GM18861 (cell line): ENCODE results near the gene TMEM184C.

Experiments used
- ATAC-seq: cut with Tn5 transposase; IDR thresholded peaks from one replicate; pipeline ENCODE4 v1.9.1; 2021; ENCODE audit not compliant: unreplicated experiment

Gene TMEM184C

GRCh38 chr4:147599206-147599605, 18.0 kb upstream of the TMEM184C start:
- no peak for ATAC-seq

DNA sequence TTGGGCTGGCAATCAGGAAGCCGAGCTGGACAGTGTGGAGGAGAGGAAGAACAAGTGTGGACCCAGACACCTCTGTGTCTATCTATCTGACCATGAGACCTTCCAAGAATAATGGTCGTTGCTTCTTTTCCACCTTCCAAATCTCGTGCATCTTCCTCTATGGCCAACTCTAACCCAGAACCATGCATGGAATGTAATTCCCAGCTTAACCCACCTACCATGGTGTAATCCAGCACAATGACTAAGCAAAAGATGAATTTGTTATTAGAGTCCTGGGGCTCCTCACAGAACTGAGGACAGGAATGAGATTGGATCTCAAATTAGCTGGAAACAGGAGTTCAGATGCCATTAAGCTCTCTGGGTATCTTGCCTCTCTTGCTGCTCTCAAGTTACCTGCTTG, 17.4 kb upstream of the TMEM184C start:
- ATAC-seq: no peak

- no peak for ATAC-seq
Observed at GRCh38 chr4:147605499-147605898, 11.7 kb upstream of the TMEM184C start.

DNA sequence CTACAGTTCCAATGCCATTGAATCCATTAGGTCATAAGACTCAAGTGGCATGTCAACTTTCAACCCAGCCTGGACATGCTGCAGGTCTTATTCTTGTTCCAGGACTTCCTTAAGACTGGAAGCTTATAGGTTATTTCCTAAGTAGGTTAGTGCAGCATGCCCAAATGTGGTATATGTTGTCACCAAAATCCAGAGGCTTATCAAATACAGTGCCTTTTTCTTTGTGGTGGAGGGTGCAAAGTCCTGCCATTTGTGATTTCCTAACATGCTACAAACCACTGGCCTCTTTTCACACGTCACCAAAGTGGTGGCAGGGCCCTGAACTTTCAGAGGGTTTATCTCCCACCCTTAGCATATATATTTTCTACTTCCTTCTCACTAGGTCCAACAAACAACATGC, 9.7 kb upstream of the TMEM184C start:
- ATAC-seq: no peak

- no peak for ATAC-seq
Observed at GRCh38 chr4:147610686-147611085, 6.5 kb upstream of the TMEM184C start.

DNA sequence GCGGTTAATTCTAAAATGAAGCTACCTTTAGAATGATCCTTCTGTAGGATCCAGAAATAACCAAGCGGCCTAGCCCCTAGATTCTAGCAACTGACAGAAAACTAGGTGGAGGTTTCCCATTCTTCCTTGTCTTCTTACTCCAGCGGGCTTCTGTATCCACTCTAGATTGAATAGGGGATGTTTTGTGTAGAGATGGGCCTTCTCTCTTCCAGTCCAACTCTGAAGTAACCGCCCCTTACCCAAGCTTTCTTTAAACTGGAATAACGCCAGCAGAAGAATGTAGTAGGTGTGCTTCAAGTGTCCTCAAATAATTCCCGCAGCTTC, 386 bp upstream of the TMEM184C start:
- ATAC-seq: peak; percentile 11

DNA sequence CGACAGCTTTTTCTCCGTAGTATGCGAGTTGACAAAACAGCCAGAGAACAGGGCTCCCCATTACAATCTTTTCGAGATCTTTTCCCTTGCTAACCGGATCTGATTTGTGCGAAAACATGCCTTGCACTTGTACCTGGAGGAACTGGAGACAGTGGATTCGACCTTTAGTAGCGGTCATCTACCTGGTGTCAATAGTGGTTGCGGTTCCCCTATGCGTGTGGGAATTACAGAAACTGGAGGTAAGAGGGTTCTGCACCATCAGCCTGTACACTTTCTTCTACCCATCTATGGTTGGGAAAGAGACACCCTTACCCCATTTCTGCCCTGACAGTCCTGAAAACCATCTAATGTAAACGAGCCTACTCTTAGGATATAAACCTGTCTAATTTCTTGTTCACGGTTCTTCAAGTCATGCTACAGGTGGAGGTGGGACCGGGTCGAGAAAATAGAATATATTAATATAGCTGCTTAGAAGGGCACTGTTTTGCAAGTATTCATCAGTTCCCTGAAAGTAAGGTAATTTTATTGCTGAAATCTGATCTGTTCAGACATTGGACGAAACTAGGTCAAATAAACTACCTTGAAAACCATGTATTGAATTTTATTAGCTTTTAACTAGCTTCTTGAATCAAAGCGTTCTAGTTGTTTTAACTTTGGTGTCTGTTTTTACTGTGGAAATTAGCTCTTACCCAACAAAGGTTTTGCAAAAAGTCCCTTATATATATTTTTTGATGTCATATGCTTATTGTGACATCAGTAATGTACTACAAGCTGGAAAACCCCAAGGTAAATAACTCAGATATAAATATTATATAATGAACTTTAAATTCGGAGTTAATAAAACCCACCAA, 869 bp downstream of the TMEM184C start:
- peak; percentile 3 for ATAC-seq

DNA sequence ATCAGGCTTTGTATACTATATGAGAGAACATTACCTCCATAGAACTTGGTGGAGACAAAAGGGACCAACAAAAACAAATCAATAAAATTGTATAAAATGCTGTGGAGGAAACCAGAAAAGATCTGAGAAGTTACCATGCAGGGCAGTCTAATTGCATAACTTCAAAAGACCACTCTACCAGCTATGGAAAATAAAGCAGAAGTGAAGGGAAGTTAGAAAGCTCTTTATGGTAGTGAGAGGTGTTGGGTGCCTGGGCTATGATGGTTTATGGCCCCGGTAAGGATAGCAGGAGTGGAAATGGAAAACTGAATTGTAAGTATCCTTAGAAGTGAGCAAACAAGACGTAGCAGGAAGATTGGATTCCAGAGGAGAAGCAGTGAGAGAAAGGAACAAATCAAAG, 3.1 kb downstream of the TMEM184C start:
- ATAC-seq: no peak

DNA sequence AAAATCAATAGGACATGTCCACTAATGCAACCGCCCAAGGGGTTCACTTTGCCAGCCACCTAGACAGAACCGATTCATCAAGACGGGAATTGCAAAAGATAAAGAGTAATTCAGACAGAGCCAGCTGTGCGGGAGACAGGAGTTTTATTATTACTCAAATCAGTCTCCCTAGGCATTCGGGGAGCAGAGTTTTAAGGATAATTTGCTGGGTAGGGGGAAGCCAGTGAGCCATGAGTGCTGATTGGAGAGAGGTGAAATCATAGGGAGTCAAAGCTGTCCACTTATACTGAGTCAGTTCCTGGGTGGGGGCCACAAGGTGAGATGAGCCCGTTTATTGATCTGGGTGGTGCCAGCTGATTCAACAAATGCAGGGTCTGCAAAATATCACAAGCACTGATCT, 8.5 kb downstream of the TMEM184C start:
- ATAC-seq: no peak

DNA sequence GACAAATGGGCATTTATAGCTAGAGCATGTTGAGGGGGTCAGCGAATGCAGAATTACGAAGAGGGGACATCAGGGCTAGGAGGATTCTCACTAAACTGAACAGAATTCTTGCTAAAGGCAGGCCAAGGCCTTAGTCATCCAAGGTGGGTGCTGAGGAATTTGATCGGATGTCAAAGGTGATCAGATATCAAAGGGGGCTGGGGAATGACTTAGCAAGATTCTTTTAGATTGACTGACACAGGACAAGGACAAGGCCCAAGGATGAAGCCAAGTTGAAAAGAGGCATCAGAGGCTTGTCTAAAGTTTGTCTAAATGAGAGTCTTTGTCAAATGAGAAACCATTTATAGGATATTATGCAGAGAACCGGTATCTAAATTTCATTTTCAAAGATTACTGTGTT, 9.7 kb downstream of the TMEM184C start:
- ATAC-seq: no peak

- ATAC-seq: no peak
Observed at GRCh38 chr4:147628415-147628814, 11.2 kb downstream of the TMEM184C start.

GRCh38 chr4:147629783-147630730, 12.9 kb downstream of the TMEM184C start:
- no peak for ATAC-seq

DNA sequence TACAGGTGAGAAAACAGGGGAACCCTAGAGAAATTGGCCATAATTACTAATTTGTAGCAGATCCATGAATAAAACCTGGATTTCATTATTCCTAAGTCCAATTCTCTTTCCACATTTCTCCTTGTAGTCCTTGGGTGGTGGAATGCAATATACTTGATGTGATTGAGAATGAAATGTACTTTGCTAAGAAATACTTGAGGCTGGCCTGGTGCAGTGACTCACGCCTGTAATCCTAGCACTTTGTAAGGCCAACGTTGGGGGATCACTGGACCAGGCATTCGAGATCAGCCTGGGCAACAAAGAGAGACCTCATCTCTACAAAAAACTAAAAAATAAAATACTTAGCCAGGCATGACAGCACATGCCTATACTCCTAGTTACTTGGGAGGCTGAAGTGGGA, 15.9 kb downstream of the TMEM184C start:
- no peak for ATAC-seq

DNA sequence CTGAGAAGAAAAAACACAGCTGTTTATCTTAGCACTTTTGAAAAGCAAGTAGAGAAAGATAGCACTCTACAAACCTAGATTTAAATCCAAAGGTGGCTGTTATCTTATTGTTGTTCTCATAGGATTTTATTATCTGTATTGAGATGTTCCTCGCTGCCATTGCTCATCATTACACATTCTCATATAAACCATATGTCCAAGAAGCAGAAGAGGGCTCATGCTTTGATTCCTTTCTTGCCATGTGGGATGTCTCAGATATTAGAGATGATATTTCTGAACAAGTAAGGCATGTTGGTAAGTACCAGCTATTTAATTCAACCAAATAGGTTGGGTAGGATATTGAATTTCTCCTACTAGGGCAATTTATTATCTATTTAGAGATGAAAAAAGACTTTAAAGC, 16.4 kb downstream of the TMEM184C start:
- no peak for ATAC-seq

- ATAC-seq: no peak
Observed at GRCh38 chr4:147635348-147635747, 18.2 kb downstream of the TMEM184C start.

- ATAC-seq: no peak
Observed at GRCh38 chr4:147638365-147638764, 21.2 kb downstream of the TMEM184C start.

- ATAC-seq: peak; percentile 57
Observed at GRCh38 chr4:147638942-147639341, 21.7 kb downstream of the TMEM184C start.

GRCh38 chr4:147639388-147639787, 22.2 kb downstream of the TMEM184C start:
- ATAC-seq: no peak

GRCh38 chr4:147640331-147640730, 23.1 kb downstream of the TMEM184C start:
- ATAC-seq: no peak

DNA sequence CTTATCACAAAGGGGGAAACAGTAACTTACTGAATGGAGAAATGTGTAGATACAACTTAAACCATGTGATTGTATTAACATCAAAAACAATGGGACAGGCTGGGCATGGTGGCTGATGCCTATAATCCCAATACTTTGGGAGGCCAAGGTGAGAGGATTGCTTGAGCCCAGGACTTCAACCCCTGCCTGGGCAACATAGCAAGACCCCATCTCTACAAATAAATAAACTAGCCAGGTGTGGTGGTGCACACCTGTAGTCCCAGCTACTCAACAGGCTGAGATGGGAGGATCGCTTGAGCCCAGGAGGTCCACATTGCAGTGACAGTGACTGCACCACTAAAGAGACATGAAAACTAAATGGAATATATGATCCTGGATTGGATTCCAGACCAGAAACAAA, 26.4 kb downstream of the TMEM184C start:
- ATAC-seq: no peak

GRCh38 chr4:147644471-147644870, 27.3 kb downstream of the TMEM184C start:
- no peak for ATAC-seq

DNA sequence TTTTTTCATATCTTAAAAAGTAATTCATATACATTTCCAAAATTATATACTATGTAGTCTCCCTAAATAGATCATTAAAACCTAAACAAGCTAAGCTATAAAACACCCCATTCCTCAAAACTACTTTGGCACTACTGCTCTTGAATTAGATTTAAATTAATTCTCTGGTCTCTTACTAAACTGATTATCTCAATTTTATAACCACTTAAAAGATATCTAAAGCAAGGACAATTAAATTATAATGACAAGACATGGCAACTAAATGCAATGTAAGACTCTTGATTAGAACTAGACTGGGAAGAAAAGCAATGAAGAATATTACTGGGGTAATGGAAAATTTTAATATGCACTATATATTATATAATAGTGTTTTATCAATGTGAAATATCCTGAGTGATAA, 27.9 kb downstream of the TMEM184C start:
- no peak for ATAC-seq
